NCI-H187 treated with DMSO at 0.1 percent for 48 hours (cell line): ENCODE measurements around the gene DDAH1.
"Not testable (repeated sequence)": the region's sequence is repeated elsewhere in the genome, so short reads cannot be mapped to it uniquely, and the experiment has no call there.

Source experiments
- DNase-seq: peaks from one replicate; lab custom pipeline; 2025; lab: John Stamatoyannopoulos, UW

The DDAH1 gene

GRCh38 chr1:85470130-85470529, 5.2 kb upstream of the DDAH1 start:
- not testable (repeated sequence) for DNase-seq

DNA sequence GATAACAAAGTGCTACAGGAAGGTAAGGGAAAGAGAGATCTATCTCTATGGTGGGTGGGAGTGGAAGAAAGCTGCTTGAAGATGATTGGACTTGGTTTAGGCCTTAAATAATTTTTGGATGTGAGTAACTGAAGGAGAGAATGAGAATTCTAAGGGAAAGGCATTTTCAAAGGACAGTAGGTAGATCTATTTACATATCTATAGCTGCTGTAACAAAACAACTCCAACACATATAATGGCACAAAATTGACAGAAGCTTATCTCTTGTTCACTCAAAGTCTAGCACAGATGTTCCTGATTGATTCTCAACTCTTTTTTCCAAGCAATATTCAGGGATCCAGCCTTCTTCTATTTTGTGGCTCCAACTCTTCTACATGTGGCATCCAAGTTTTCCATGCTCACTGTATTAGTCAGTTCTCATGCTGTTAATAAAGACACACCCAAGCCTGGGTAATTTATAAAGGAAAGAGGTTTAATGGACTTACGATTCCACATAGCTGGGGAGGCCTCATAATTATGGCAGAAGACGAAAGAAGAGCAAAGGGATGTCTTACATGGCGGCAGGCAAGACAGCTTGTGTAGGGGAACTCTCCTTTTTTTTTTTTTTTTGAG, 3.1 kb upstream of the DDAH1 start:
- DNase-seq: no peak

- no peak for DNase-seq
These were observed 2.1 kb upstream of the DDAH1 start for GRCh38 chr1:85467036-85467435.

- DNase-seq: no peak
These were observed 801 bp upstream of the DDAH1 start for GRCh38 chr1:85465786-85466134.

- no peak for DNase-seq
These were observed 361 bp downstream of the DDAH1 start for GRCh38 chr1:85464497-85465098.

DNA sequence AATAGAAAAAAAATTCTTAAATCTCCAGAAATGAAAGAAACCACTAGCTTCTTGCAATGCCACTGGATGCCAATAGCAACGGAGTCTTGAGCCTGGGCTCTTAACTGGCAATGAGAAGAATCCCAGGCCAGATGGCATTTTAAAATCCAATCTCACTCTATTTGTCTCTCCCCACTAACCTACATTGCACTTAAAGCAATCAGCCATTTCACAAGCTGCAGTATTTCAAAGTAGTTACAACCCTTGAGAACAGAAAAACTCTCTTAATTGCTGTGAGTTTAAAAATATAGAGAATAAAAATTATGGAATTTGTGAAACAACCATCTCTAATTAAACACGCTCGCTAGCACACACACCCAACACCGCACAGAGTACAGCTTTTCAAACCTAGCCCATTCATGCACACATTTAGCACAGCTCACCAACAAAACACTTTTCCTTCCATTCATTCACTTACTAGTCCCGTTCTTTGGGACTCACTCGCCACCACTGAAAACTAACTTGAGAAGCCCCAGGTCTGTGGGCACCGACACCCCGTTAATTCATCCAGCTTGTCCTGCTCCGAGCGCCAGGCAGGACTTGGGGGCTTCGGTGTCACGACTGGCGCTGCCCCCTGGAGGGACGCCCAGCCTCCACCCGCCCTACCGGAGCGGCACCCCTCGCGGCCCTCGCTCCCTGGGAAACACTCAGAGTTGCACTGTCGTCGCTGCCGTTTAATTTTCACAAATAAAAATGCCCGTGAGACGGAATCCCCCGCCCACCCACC, 1.0 kb downstream of the DDAH1 start:
- DNase-seq: no peak

GRCh38 chr1:85462931-85463649, 1.9 kb downstream of the DDAH1 start:
- no peak for DNase-seq

- no peak for DNase-seq
These were observed 3.6 kb downstream of the DDAH1 start for GRCh38 chr1:85461216-85461918.

DNA sequence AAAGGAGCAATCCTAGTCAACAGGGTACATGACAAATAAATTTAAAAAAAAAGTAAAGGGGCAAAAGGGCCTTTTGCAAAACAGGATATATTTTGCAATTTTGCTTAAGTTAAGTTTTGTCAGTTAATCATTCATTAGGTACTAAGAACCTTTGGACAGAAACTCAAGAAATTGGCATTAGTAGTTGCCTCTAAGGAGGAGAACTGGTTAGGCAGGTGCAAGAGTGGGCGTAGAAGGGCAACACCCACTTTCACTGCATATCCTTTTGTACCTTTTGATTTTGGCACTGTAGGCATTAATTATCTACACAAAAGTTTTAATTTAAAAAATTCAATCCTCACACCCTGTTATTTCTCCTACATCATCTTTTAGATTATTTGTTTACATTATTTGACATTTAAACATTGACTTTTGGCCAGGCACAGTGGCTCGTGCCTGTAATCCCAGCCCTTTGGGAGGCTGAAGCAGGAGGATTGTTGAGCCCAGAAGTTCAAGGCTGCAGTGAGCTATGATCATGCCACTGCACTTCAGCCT, 4.3 kb downstream of the DDAH1 start:
- DNase-seq: no peak

GRCh38 chr1:85459290-85459689, 5.7 kb downstream of the DDAH1 start:
- DNase-seq: no peak

- DNase-seq: no peak
These were observed 10.7 kb downstream of the DDAH1 start for GRCh38 chr1:85454214-85454613.

DNA sequence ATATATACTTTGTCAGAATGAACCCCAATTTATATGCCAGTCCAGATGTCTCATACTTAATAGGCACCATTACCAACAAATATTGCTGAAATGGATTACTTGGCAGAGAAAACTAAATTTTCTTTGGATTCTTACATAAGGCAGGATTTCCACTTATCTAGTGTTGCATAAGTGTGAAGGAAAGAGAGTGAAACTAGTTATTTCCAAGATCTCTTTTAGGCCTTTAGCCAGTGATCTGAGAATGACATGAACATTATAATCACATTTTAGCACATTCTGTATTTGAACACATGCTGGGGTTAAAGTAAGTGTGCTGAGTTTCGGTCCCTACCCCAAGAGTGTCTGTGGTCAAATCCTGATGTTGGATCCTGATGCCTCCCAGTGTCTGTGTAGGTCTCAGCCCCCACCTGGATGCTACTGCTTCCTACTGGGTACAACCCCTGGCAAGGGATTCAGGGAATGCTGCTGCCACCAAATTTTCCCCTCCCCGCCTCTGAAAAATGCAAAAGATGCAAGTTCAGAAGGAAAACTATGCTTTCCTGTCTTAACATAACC, 11.2 kb downstream of the DDAH1 start:
- no peak for DNase-seq

DNA sequence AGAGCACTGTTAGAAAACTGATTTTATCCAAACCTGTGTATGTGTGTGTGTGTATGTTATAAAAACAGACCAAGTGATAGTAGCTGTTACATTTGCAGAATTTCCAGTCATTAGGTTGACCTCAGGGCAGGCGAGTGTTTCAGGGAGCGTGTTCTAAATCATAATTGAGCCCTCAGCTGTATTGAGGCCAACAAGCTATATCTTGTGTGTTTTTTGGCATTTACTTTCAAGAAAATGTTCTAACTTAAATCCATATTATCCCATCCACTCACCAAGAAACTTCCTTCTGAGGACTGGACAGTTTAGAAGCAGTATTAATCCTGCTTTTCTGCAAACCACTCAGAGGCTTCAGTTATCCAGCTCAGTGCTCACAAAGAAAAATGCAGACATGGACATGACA, 12.0 kb downstream of the DDAH1 start:
- no peak for DNase-seq

- DNase-seq: no peak
These were observed 13.6 kb downstream of the DDAH1 start for GRCh38 chr1:85451236-85451830.

DNA sequence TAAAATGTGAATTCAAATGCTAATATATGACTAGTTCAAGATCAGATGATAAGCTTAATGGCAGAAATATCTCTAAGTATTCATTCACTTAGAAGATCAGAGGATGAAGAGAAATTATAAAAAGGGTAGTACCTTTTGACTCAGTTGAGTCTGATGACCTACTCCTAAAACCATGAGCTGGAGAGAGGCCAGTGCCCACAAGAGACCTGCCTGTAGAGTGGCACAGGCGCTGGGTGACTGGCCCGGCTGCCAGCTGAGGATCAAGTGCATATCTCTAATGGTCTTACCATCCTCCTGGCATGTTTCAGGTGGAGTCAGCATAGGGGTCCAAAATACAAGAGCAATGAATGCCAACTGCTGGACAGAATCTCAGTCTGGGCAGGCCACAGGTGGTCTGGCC, 14.1 kb downstream of the DDAH1 start:
- no peak for DNase-seq

GRCh38 chr1:85449356-85449755, 15.6 kb downstream of the DDAH1 start:
- DNase-seq: no peak

GRCh38 chr1:85448358-85448757, 16.6 kb downstream of the DDAH1 start:
- no peak for DNase-seq

GRCh38 chr1:85447006-85447943, 17.7 kb downstream of the DDAH1 start:
- DNase-seq: no peak

DNA sequence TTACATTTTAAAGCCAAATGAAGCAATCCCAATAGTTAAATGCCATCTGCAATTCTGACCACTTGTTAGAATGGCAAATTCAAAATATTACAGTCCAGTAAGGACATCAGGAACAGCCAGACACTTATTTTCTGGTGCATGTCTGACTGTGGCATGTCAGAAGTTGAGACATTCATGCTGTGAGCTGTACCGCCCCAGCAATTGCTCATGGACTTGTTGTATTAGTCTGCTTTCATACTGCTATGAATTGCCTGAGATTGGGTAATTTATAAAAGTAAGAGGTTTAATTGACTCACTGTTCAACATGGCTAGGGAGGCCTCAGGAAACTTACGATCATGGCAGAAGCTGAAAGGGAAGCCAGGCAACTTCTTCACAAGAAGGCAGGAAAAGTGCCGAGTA, 19.1 kb downstream of the DDAH1 start:
- no peak for DNase-seq

- no peak for DNase-seq
These were observed 20.6 kb downstream of the DDAH1 start for GRCh38 chr1:85444381-85444780.
